ENCODE measurements around the gene UQCRH. TPM values are rescaled to one million over a fixed set of nuclear protein-coding genes. Genes with fewer than 3 reads are reported as not detected.
"Not testable (repeated sequence)": the region's sequence is repeated elsewhere in the genome, so short reads cannot be mapped to it uniquely, and the experiment has no call there.

UQCRH gene
- polyA plus RNA-seq, 4 donors = 240 to 421 (median 378) TPM

GRCh38 chr1:46298387-46298786 is 5.1 kb upstream of the UQCRH start:
- no peak for DNase-seq (ENCODE audit: low read depth in 4 of 4, low spot score in 3 of 4)

GRCh38 chr1:46300673-46301405 is 2.7 kb upstream of the UQCRH start:
- DNase-seq (ENCODE audit: low read depth in 4 of 4, low spot score in 3 of 4) = no peak

- no peak for DNase-seq (ENCODE audit: low read depth in 4 of 4, low spot score in 3 of 4)
These were observed 2.1 kb upstream of the UQCRH start for GRCh38 chr1:46301406-46301807.

- peak in 1 of 4 donors; percentile 24 for DNase-seq (ENCODE audit: low read depth in 4 of 4, low spot score in 3 of 4)
These were observed 1.5 kb upstream of the UQCRH start for GRCh38 chr1:46301808-46302640.

- DNase-seq (ENCODE audit: low read depth in 4 of 4, low spot score in 3 of 4) = no peak
These were observed 859 bp upstream of the UQCRH start for GRCh38 chr1:46302641-46303037.

GRCh38 chr1:46303872-46304326 is 401 bp downstream of the UQCRH start:
- no peak for DNase-seq (ENCODE audit: low read depth in 4 of 4, low spot score in 3 of 4)

- no peak for DNase-seq (ENCODE audit: low read depth in 4 of 4, low spot score in 3 of 4)
These were observed 2.6 kb downstream of the UQCRH start for GRCh38 chr1:46306159-46306530.

GRCh38 chr1:46309401-46310159 is 6.1 kb downstream of the UQCRH start:
- DNase-seq (ENCODE audit: low read depth in 4 of 4, low spot score in 3 of 4) = no peak

- DNase-seq (ENCODE audit: low read depth in 4 of 4, low spot score in 3 of 4) = no peak
These were observed 6.8 kb downstream of the UQCRH start for GRCh38 chr1:46310321-46310720.

GRCh38 chr1:46315669-46316403 is 12.3 kb downstream of the UQCRH start:
- no peak for DNase-seq (ENCODE audit: low read depth in 4 of 4, low spot score in 3 of 4)

GRCh38 chr1:46317323-46317722 is 13.8 kb downstream of the UQCRH start:
- no peak for DNase-seq (ENCODE audit: low read depth in 4 of 4, low spot score in 3 of 4)

GRCh38 chr1:46319301-46319700 is 15.8 kb downstream of the UQCRH start:
- DNase-seq (ENCODE audit: low read depth in 4 of 4, low spot score in 3 of 4) = not testable (repeated sequence)

GRCh38 chr1:46319960-46320914 is 16.7 kb downstream of the UQCRH start:
- not testable (repeated sequence) for DNase-seq (ENCODE audit: low read depth in 4 of 4, low spot score in 3 of 4)

GRCh38 chr1:46322191-46322590 is 18.7 kb downstream of the UQCRH start:
- DNase-seq (ENCODE audit: low read depth in 4 of 4, low spot score in 3 of 4) = not testable (repeated sequence)

GRCh38 chr1:46325285-46326076 is 22.0 kb downstream of the UQCRH start:
- DNase-seq (ENCODE audit: low read depth in 4 of 4, low spot score in 3 of 4) = not testable (repeated sequence)

GRCh38 chr1:46328182-46328581 is 24.7 kb downstream of the UQCRH start:
- DNase-seq (ENCODE audit: low read depth in 4 of 4, low spot score in 3 of 4) = not testable (repeated sequence)

- not testable (repeated sequence) for DNase-seq (ENCODE audit: low read depth in 4 of 4, low spot score in 3 of 4)
These were observed 26.3 kb downstream of the UQCRH start for GRCh38 chr1:46329807-46330206.

GRCh38 chr1:46330381-46330780 is 26.9 kb downstream of the UQCRH start:
- not testable (repeated sequence) for DNase-seq (ENCODE audit: low read depth in 4 of 4, low spot score in 3 of 4)

All from left renal pelvis (tissue), 4 donors.